Tibial nerve (tissue), 4 donors: Measurements from ENCODE around the gene TMEM170B. TPM values are rescaled to one million over a fixed set of nuclear protein-coding genes. Genes with fewer than 3 reads are reported as not detected.

Source experiments
- DNase-seq, 2 donors: peaks; one replicate each; pipeline ENCODE4 v3.0.0-alpha.2; 2019; ENCODE audit warnings: low spot score in 2 of 2
- H3K27ac ChIP-seq, 4 donors: fragments of 200-600 bp; sonication (generic) in 3 of 4; one replicate each; pipeline ENCODE4 v1.5.1; 2017 to 2019; ENCODE audit warnings: mild to moderate bottlenecking in 1 of 4
- H3K27me3 ChIP-seq, 2 donors: fragments of 200-600 bp; sonication (generic) in 1 of 2; one replicate each; pipeline versions ENCODE4 v1.5.1 to v1.6.0; 2017 to 2019
- H3K36me3 ChIP-seq, 3 donors: fragments of 200-600 bp; sonication (generic); one replicate each; pipeline ENCODE4 v1.5.1; 2018 to 2019
- H3K4me1 ChIP-seq, 4 donors: fragments of 200-600 bp; sonication (generic) in 3 of 4; one replicate each; pipeline ENCODE4 v1.5.1; 2017 to 2019
- H3K4me3 ChIP-seq, 4 donors: fragments of 200-600 bp; sonication (generic) in 3 of 4; one replicate each; pipeline ENCODE4 v1.5.1; 2017 to 2019; ENCODE audit warnings: mild to moderate bottlenecking in 1 of 4, moderate library complexity in 1 of 4
- H3K9me3 ChIP-seq, 4 donors: fragments of 200-600 bp; sonication (generic) in 3 of 4; one replicate each; pipeline ENCODE4 v1.5.1; 2017 to 2019
- EP300 ChIP-seq, 2 donors: sonication (generic); formaldehyde crosslinking; IDR thresholded peaks; one replicate each; pipeline ENCODE4 v1.6.1; 2017; ENCODE audit warnings: antibody characterized with exemption in 2 of 2, mild to moderate bottlenecking in 1 of 2
- POLR2A ChIP-seq, 2 donors: fragments of 450-650 bp; IDR thresholded peaks; one replicate each; pipeline ENCODE4 v1.6.1; 2017; ENCODE audit warnings: antibody characterized with exemption in 2 of 2, mild to moderate bottlenecking in 2 of 2, moderate library complexity in 2 of 2
- WGBS, 2 donors: methylation state at CpG; one replicate each; pipeline ENCODE4 v1.1.5; 2018; 5-methylcytosine and 5-hydroxymethylcytosine counted together
- total RNA-seq, 4 donors: library from RNA; depleted of rRNA; stranded (reverse); fragments of >200 nt; gene quantifications; one replicate each; pipeline ENCODE4 v1.1.0, GENCODE V29; 2016
- TF ChIP-seq, protein P1 (sequence below), 5 experiments: fragments of 200-600 bp in 3 of 5; fragments of 450-650 bp in 2 of 5; sonication (generic) in 3 of 5; IDR thresholded peaks; one replicate each; pipeline ENCODE4 v1.5.1; 2016 to 2019; ENCODE audit warnings: antibody characterized with exemption in 5 of 5, mild to moderate bottlenecking in 3 of 5, moderate library complexity in 2 of 5

The TMEM170B gene
- total RNA-seq, 4 donors from 2014 or later: 6.1 to 8.7 (median 7.4) TPM

DNA sequence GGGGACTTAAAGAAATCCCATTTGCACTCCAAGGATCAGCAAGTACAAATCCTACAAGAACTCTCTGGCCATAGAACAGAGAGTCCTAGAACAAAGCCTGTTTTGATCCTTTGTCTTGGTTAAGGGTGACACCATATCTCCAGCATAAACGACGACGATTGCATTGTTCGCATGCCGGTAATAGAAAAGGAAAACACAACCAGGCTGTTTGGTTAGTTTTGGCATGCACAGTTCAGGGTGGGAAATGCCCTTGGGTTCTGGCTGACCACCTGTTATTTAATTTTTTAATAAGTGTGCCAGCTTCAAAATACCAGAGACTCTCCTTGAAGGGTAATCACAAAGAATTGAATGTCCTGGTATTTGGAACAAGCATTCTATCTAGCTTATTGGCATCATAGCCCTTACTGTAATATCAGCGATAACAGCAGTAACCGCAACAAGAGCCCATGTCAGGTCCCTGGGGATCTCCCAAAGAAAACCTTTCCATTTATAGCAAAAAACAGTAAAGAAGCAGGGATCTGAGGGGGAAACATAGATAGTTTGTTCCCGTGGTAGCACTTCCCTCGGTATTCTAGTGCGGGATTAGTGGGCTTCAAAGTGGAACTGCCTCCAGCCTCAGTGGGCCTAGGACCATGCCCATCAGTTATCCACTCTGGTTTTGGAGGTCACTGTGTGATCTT, 77.1 kb downstream of the TMEM170B start:
- Histone ChIP-seq H3K9me3 (no peaks in the 10 kb centered on the region), H3K27me3 (no peaks in the 10 kb centered on the region), H3K27ac (peak overlapping the region in 2 of 4 donors; percentile 65 to 66), H3K36me3 (no peaks in the 10 kb centered on the region), H3K4me1 (peaks cover 0 to 22% (median 3%) of the 10 kb centered on the region in 4 donors), H3K4me3 (no peak overlapping the region)
- 53 to 64% methylated on average over 10 of the region's 10 CpGs for WGBS, 2 donors
- no peak for DNase-seq
- TF ChIP-seq EP300 (IDR thresholded peaks at IDR 0.05) (peak; percentile 37 to 56), POLR2A (IDR thresholded peaks at IDR 0.05) (no peak)
- TF ChIP-seq, protein P1, sequence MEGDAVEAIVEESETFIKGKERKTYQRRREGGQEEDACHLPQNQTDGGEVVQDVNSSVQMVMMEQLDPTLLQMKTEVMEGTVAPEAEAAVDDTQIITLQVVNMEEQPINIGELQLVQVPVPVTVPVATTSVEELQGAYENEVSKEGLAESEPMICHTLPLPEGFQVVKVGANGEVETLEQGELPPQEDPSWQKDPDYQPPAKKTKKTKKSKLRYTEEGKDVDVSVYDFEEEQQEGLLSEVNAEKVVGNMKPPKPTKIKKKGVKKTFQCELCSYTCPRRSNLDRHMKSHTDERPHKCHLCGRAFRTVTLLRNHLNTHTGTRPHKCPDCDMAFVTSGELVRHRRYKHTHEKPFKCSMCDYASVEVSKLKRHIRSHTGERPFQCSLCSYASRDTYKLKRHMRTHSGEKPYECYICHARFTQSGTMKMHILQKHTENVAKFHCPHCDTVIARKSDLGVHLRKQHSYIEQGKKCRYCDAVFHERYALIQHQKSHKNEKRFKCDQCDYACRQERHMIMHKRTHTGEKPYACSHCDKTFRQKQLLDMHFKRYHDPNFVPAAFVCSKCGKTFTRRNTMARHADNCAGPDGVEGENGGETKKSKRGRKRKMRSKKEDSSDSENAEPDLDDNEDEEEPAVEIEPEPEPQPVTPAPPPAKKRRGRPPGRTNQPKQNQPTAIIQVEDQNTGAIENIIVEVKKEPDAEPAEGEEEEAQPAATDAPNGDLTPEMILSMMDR (IDR thresholded peaks at IDR 0.05): no peak

DNA sequence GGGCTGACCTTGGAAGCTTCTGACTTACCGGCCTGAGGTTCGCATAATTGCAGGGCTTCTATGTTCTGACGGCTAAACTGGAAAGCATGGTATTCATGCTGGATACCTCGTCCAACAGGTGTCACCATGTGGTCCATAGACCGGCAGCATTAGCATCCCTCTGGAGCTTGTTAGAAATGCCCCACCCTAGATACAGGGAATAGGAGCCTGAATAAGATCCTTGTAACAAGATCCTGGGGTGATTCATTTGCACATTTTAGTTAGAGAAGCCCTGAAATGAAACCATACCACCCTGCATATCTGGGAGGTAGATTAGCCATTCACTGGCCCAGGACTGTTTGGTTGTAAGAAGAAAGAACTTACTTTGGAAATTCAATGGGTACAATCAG, 77.7 kb downstream of the TMEM170B start:
- 85 to 90% methylated on average over 5 of the region's 5 CpGs for WGBS, 2 donors
- peaks cover 0 to 22% (median 2%) of the 10 kb centered on the region in 4 donors for H3K4me1 ChIP-seq
- H3K27ac ChIP-seq: peak overlapping the region in 2 of 4 donors; percentile 65 to 66
- TF ChIP-seq EP300 (IDR thresholded peaks at IDR 0.05): no peak
- no peak for DNase-seq
- no peaks in the 10 kb centered on the region for H3K36me3 ChIP-seq
- H3K9me3 ChIP-seq: no peaks in the 10 kb centered on the region
- H3K27me3 ChIP-seq: no peaks in the 10 kb centered on the region
- no peak overlapping the region for H3K4me3 ChIP-seq

DNA sequence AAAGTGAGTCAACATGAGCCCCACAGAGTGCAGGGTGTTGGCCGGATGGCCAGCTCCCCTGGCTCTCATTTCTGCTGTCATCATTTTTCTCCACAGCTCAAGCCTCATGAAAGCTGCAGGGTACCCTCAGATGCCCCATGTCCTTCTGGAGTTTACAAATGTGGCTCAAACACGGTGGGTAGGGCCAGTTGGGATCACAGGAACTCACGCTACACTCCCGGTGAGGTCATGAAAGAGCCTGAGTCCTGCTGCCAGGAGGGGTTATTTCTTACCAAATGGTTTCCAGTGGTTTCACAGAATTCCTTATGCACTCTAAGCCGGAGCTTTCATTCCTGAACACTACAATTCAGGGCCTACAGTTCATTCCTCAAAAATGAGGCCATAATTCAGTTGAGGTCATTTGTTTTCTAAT, 78.7 kb downstream of the TMEM170B start:
- H3K9me3 ChIP-seq: no peaks in the 10 kb centered on the region
- peak in 1 of 2 donors; percentile 34 for TF ChIP-seq EP300 (IDR thresholded peaks at IDR 0.05)
- TF ChIP-seq, protein P1 (IDR thresholded peaks at IDR 0.05): no peak
- peaks cover 0 to 22% (median 2%) of the 10 kb centered on the region in 4 donors for H3K4me1 ChIP-seq
- H3K27ac ChIP-seq: peak overlapping the region in 2 of 4 donors; percentile 61 to 66
- DNase-seq: no peak
- H3K27me3 ChIP-seq: no peaks in the 10 kb centered on the region
- H3K4me3 ChIP-seq: no peak overlapping the region
- no peaks in the 10 kb centered on the region for H3K36me3 ChIP-seq
- WGBS, 2 donors: 26 to 27% methylated on average over 4 to 5 of the region's 5 CpGs

DNA sequence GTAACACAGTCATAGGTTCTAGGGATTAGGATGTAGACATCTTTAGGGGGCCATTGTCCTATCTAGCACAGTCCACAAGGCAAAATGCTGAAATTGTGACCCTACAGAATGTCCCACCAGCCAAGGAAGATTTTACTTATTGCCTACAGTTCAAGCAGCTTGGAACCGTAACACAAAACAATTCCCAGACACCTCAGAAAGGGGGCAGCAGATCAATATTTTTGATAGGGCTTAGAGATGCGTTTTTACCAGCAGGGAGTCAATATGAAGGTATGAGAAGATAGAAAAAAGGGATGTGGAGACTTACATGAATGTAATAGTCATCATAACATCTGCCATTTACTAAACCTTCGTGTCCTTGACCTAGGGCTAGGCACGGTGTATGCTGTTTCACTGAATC, 81.0 kb downstream of the TMEM170B start:
- WGBS, 2 donors: 53 to 63% methylated on average over 4 of the region's 4 CpGs
- no peak for DNase-seq

DNA sequence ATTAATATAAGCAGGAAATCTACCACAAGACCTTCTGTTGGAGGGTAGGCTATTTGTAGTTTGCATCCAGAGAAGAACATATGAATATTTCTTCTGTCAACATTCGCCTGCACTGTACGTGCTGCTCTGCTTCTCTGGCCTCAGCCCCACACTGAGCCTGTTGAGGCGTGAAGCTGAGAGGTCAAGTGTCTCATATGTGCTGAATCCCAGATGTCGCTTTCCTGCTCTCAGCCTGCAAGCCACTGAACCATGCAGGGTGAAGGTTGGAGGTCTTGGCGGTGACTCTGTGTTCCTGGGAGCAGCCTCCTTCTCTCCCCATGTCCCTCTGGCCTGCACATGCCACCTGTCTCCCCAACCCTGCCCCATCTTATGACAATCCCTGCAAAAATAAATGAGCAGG, 83.6 kb downstream of the TMEM170B start:
- Histone ChIP-seq H3K4me1 (peaks cover 0 to 8% (median 2%) of the 10 kb centered on the region in 4 donors), H3K27ac (no peak overlapping the region), H3K27me3 (no peaks in the 10 kb centered on the region), H3K9me3 (no peaks in the 10 kb centered on the region), H3K36me3 (no peaks in the 10 kb centered on the region), H3K4me3 (no peak overlapping the region)
- TF ChIP-seq, protein P1 (IDR thresholded peaks at IDR 0.05): no peak
- TF ChIP-seq POLR2A (IDR thresholded peaks at IDR 0.05) (no peak), EP300 (IDR thresholded peaks at IDR 0.05) (no peak)
- DNase-seq: no peak
- 74 to 77% methylated on average over 5 of the region's 5 CpGs for WGBS, 2 donors

More for the DNA sequence above, 81.0 kb downstream of the TMEM170B start:
- H3K27ac ChIP-seq: no peak overlapping the region
- no peaks in the 10 kb centered on the region for H3K9me3 ChIP-seq
- H3K36me3 ChIP-seq: no peaks in the 10 kb centered on the region
- peaks cover 0 to 22% (median 2%) of the 10 kb centered on the region in 4 donors for H3K4me1 ChIP-seq
- no peak for TF ChIP-seq POLR2A (IDR thresholded peaks at IDR 0.05)
- TF ChIP-seq, protein P1 (IDR thresholded peaks at IDR 0.05): no peak
- TF ChIP-seq EP300 (IDR thresholded peaks at IDR 0.05): no peak
- H3K4me3 ChIP-seq: no peak overlapping the region
- H3K27me3 ChIP-seq: no peaks in the 10 kb centered on the region
